ENCODE results near the gene COL6A5. TPM values are rescaled to one million over a fixed set of nuclear protein-coding genes. Genes with fewer than 3 reads are reported as not detected.

COL6A5 gene
- total RNA-seq, 1 experiment from 2014 or later: 0.04 TPM

GRCh38 chr3:130299531-130299930, 45.9 kb upstream of the COL6A5 start:
- TF ChIP-seq, protein P1, sequence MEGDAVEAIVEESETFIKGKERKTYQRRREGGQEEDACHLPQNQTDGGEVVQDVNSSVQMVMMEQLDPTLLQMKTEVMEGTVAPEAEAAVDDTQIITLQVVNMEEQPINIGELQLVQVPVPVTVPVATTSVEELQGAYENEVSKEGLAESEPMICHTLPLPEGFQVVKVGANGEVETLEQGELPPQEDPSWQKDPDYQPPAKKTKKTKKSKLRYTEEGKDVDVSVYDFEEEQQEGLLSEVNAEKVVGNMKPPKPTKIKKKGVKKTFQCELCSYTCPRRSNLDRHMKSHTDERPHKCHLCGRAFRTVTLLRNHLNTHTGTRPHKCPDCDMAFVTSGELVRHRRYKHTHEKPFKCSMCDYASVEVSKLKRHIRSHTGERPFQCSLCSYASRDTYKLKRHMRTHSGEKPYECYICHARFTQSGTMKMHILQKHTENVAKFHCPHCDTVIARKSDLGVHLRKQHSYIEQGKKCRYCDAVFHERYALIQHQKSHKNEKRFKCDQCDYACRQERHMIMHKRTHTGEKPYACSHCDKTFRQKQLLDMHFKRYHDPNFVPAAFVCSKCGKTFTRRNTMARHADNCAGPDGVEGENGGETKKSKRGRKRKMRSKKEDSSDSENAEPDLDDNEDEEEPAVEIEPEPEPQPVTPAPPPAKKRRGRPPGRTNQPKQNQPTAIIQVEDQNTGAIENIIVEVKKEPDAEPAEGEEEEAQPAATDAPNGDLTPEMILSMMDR (conservative IDR thresholded peaks at IDR 0.05): no peak
- no peak overlapping the region for H4K5ac ChIP-seq (ENCODE audit: insufficient read length, low read depth, low read length)
- no peaks in the 10 kb centered on the region for H3K9me3 ChIP-seq (ENCODE audit: control insufficient read depth, low read depth, low read length)
- no peaks in the 10 kb centered on the region for H4K20me1 ChIP-seq (ENCODE audit: control insufficient read depth, insufficient read depth, insufficient read length)
- H3T11ph ChIP-seq (ENCODE audit: low read length): no peak overlapping the region
- no CpG with 5 or more reads among the region's 2 CpGs for WGBS (ENCODE audit: extremely low coverage, insufficient read length, low lambda C conversion rate)
- no peak overlapping the region for H3K18ac ChIP-seq (ENCODE audit: insufficient read length, low read depth, low read length)
- H3K14ac ChIP-seq (ENCODE audit: insufficient read depth, low read length): no peak overlapping the region
- Mint-ChIP-seq H3K4me3 (no peak overlapping the region), H3K9me3 (peaks cover 6 to 10% of the 10 kb centered on the region in 2 experiments; a peak in 4 of 5 replicates), H3K4me1 (peaks cover 22 to 23% of the 10 kb centered on the region in 2 experiments), H3K27ac (no peak overlapping the region), H3K27me3 (ENCODE audit: low read depth) (peaks cover 20% of the 10 kb centered on the region), H3K36me3 (ENCODE audit: insufficient read depth in 1 of 3, low read depth in 3 of 3) (peaks cover 0 to 5% (median 0%) of the 10 kb centered on the region in 3 experiments; a peak in 2 of 7 replicates)
- no peak overlapping the region for H2BK15ac ChIP-seq (ENCODE audit: low read depth, low read length)
- no peak for DNase-seq
- no peak overlapping the region for H3K4ac ChIP-seq (ENCODE audit: low read depth, low read length)
- peak overlapping the region; percentile 24 for H3K4me2 ChIP-seq (ENCODE audit: insufficient read depth, insufficient read length, low read length)
- no peak overlapping the region for H3K23ac ChIP-seq (ENCODE audit: insufficient read length, low read depth, low read length)
- no peak overlapping the region for H2BK120ac ChIP-seq (ENCODE audit: low read depth, low read length, poor library complexity, severe bottlenecking)
- H3K79me2 ChIP-seq (ENCODE audit: insufficient read depth, low read length): no peaks in the 10 kb centered on the region
- no peak overlapping the region for H2BK20ac ChIP-seq (ENCODE audit: low read depth, low read length, poor library complexity, severe bottlenecking)
- no peak overlapping the region for H4K91ac ChIP-seq (ENCODE audit: insufficient read length, low read depth, low read length)
- H2BK12ac ChIP-seq (ENCODE audit: insufficient read length, low read depth, low read length): no peak overlapping the region
- H2AFZ ChIP-seq (ENCODE audit: low read length): no peak overlapping the region
- H2AK5ac ChIP-seq (ENCODE audit: insufficient read length, low read length): no peak overlapping the region
- H3K79me1 ChIP-seq (ENCODE audit: insufficient read depth, low read depth, low read length, poor library complexity, severe bottlenecking): no peaks in the 10 kb centered on the region
- no peak overlapping the region for H4K8ac ChIP-seq (replicated peaks; ENCODE audit: insufficient read length, low read depth, low read length)
- H2BK5ac ChIP-seq (ENCODE audit: insufficient read length, low read length): no peak overlapping the region
- H3K27ac ChIP-seq (ENCODE audit: insufficient read length, low read depth, low read length): no peak overlapping the region
- no peaks in the 10 kb centered on the region for H3K23me2 ChIP-seq (ENCODE audit: insufficient read length, low read depth, low read length, poor library complexity, severe bottlenecking)
- H3K9ac ChIP-seq (ENCODE audit: extremely low read depth, insufficient read length, low read length): no peak overlapping the region
- H3K4me1 ChIP-seq (ENCODE audit: insufficient read depth, low read length): no peaks in the 10 kb centered on the region; the same call in 1 of the 2 replicates
- no peak overlapping the region for H3K56ac ChIP-seq (ENCODE audit: insufficient read length, low read depth, low read length)
- H3K27me3 ChIP-seq (ENCODE audit: insufficient read depth, low read length): no peaks in the 10 kb centered on the region
